SK-N-SH treated with all-trans-retinoic acid at 6 μM for 48 hours (cell line): ENCODE results near the gene NR2F2.

Source experiments
- ARNTL ChIP-seq: fragments of 450-650 bp; formaldehyde crosslinking; IDR thresholded peaks from 2 replicates; pipeline ENCODE4 v1.5.0; 2020; ENCODE audit warnings: low read depth, mild to moderate bottlenecking, moderate library complexity, borderline replicate concordance
- BACH2 ChIP-seq: fragments of 250-450 bp; sonication (Bioruptor Pico); IDR thresholded peaks from 2 replicates; pipeline ENCODE4 v1.9.0; 2021; ENCODE audit warnings: mild to moderate bottlenecking, borderline replicate concordance
- CSDC2 ChIP-seq: fragments of 250-450 bp; sonication (Bioruptor Pico); IDR thresholded peaks from 2 replicates; pipeline ENCODE4 v1.5.0; 2020; ENCODE audit warnings: mild to moderate bottlenecking, moderate library complexity
- GLIS3 ChIP-seq: fragments of 250-450 bp; sonication (Bioruptor Pico); IDR thresholded peaks from 2 replicates; pipeline ENCODE4 v1.5.0; 2020; ENCODE audit warnings: mild to moderate bottlenecking, moderate library complexity
- ZC3H10 ChIP-seq: fragments of 250-450 bp; sonication (Bioruptor Pico); IDR thresholded peaks from 2 replicates; pipeline ENCODE4 v1.5.1; 2021; ENCODE audit warnings: mild to moderate bottlenecking, moderate library complexity
- ZFP3 ChIP-seq: fragments of 250-450 bp; sonication (Bioruptor Pico); IDR thresholded peaks from 2 replicates; pipeline ENCODE4 v1.5.0; 2020; ENCODE audit warnings: mild to moderate bottlenecking, moderate library complexity
- ZFP30 ChIP-seq: fragments of 450-650 bp; formaldehyde crosslinking; IDR thresholded peaks from 2 replicates; pipeline ENCODE4 v1.5.0; 2022; ENCODE audit warnings: mild to moderate bottlenecking, moderate library complexity
- ZNF565 ChIP-seq: fragments of 450-650 bp; formaldehyde crosslinking; conservative IDR thresholded peaks from 2 replicates; pipeline ENCODE4 v1.5.0; 2020; ENCODE audit warnings: low read depth, mild to moderate bottlenecking, moderate library complexity
- ZNF70 ChIP-seq: fragments of 450-650 bp; formaldehyde crosslinking; IDR thresholded peaks from 2 replicates; pipeline ENCODE4 v1.5.0; 2020; ENCODE audit warnings: mild to moderate bottlenecking, moderate library complexity
- TF ChIP-seq, protein P1 (sequence below): fragments of 250-450 bp; sonication (Bioruptor Pico); IDR thresholded peaks from 2 replicates; pipeline ENCODE4 v1.5.1; 2020; ENCODE audit warnings: low read depth, mild to moderate bottlenecking, moderate library complexity
- TF ChIP-seq, protein P2 (sequence below): fragments of 250-450 bp; sonication (Bioruptor Pico); IDR thresholded peaks from 2 replicates; pipeline ENCODE4 v1.8.0; 2021; ENCODE audit warnings: low read depth, mild to moderate bottlenecking, moderate library complexity, borderline replicate concordance
- TF ChIP-seq, protein P3 (sequence below): fragments of 250-450 bp; sonication (Bioruptor Pico); IDR thresholded peaks from 2 replicates; pipeline ENCODE4 v1.8.0; 2020; ENCODE audit warnings: mild to moderate bottlenecking, moderate library complexity, borderline replicate concordance
- TF ChIP-seq, protein P4 (sequence below): fragments of 250-450 bp; sonication (Bioruptor Pico); IDR thresholded peaks from 2 replicates; pipeline ENCODE4 v1.5.1; 2021; ENCODE audit warnings: mild to moderate bottlenecking, moderate library complexity

DNA sequence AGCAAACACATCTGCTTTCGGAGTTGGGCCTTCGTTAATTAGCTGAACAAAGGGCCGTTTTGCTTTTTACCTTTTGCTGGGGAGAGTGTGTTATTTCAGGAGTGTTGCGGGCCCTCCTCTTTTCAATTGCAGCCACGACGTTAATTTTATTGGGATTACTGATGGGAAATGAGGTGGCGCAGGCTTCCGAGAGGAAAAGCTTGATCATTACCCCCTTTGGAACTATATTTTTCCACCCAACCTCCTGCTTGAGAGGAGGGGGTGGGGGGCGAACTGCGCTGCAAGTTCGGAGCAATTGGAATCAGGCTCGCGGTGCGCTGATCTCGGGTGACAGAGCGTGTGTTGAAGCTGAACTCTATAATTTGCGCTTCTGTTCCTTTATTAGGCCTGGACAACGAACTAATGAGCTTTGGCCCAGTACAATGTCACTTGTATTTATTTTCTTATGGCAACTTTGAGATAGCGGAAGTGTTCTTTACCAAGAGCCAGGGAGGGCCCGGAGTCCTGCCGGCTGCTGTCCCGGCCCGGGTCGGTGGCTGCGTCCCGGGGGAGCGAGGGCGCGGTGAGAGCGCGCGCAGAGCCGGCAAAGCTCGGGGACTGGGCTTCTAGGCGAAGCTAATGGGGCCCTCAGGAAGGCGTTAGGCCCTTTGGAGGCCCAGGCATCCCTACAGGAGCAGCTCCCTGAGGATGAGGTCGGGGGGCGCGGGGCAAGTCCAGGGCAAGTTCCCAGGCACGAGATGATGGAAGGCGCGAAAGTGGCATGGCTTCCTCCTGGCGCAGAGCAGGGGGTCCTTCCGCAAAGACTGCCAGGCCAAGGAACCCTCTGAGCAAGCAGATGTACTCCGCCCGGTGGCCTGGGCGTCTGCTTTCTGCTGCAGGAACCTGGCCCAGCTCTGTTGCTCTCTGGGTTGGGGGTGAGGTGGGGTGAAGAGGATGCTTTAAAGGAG, 12.9 kb downstream of the NR2F2 start:
- TF ChIP-seq ZNF565 (CRISPR knock-in tag) (no peak), ZFP30 (CRISPR knock-in tag) (no peak), ZFP3 (no peak), ZC3H10 (CRISPR knock-in tag) (no peak), ZNF70 (CRISPR knock-in tag) (no peak), GLIS3 (CRISPR knock-in tag) (no peak), ARNTL (CRISPR knock-in tag) (no peak), CSDC2 (CRISPR knock-in tag) (no peak), BACH2 (CRISPR knock-in tag) (no peak)
- TF ChIP-seq, protein P1, sequence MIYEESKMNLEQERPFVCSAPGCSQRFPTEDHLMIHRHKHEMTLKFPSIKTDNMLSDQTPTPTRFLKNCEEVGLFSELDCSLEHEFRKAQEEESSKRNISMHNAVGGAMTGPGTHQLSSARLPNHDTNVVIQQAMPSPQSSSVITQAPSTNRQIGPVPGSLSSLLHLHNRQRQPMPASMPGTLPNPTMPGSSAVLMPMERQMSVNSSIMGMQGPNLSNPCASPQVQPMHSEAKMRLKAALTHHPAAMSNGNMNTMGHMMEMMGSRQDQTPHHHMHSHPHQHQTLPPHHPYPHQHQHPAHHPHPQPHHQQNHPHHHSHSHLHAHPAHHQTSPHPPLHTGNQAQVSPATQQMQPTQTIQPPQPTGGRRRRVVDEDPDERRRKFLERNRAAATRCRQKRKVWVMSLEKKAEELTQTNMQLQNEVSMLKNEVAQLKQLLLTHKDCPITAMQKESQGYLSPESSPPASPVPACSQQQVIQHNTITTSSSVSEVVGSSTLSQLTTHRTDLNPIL (CRISPR knock-in tag), result no peak
- TF ChIP-seq, protein P2, sequence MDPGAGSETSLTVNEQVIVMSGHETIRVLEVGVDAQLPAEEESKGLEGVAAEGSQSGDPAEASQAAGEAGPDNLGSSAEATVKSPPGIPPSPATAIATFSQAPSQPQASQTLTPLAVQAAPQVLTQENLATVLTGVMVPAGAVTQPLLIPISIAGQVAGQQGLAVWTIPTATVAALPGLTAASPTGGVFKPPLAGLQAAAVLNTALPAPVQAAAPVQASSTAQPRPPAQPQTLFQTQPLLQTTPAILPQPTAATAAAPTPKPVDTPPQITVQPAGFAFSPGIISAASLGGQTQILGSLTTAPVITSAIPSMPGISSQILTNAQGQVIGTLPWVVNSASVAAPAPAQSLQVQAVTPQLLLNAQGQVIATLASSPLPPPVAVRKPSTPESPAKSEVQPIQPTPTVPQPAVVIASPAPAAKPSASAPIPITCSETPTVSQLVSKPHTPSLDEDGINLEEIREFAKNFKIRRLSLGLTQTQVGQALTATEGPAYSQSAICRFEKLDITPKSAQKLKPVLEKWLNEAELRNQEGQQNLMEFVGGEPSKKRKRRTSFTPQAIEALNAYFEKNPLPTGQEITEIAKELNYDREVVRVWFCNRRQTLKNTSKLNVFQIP (CRISPR knock-in tag), result no peak
- TF ChIP-seq, protein P3, sequence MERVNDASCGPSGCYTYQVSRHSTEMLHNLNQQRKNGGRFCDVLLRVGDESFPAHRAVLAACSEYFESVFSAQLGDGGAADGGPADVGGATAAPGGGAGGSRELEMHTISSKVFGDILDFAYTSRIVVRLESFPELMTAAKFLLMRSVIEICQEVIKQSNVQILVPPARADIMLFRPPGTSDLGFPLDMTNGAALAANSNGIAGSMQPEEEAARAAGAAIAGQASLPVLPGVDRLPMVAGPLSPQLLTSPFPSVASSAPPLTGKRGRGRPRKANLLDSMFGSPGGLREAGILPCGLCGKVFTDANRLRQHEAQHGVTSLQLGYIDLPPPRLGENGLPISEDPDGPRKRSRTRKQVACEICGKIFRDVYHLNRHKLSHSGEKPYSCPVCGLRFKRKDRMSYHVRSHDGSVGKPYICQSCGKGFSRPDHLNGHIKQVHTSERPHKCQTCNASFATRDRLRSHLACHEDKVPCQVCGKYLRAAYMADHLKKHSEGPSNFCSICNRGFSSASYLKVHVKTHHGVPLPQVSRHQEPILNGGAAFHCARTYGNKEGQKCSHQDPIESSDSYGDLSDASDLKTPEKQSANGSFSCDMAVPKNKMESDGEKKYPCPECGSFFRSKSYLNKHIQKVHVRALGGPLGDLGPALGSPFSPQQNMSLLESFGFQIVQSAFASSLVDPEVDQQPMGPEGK (CRISPR knock-in tag), result no peak
- TF ChIP-seq, protein P4, sequence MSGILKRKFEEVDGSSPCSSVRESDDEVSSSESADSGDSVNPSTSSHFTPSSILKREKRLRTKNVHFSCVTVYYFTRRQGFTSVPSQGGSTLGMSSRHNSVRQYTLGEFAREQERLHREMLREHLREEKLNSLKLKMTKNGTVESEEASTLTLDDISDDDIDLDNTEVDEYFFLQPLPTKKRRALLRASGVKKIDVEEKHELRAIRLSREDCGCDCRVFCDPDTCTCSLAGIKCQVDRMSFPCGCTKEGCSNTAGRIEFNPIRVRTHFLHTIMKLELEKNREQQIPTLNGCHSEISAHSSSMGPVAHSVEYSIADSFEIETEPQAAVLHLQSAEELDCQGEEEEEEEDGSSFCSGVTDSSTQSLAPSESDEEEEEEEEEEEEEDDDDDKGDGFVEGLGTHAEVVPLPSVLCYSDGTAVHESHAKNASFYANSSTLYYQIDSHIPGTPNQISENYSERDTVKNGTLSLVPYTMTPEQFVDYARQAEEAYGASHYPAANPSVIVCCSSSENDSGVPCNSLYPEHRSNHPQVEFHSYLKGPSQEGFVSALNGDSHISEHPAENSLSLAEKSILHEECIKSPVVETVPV (CRISPR knock-in tag), result no peak
